Skeletal muscle tissue (tissue), 4 donors: Measurements from ENCODE around the gene C1orf35. TPM values are rescaled to one million over a fixed set of nuclear protein-coding genes. Genes with fewer than 3 reads are reported as not detected.
A peak's percentile ranks its signal among the peaks of the same experiment; 100 is the strongest.

Experiments used
- H3K27ac ChIP-seq: one replicate; pipeline ENCODE4 v1.7.0; 2013; ENCODE audit warnings: mild to moderate bottlenecking, low read depth, low read length, inconsistent platforms
- H3K27me3 ChIP-seq, 3 donors: one replicate each; pipeline ENCODE4 v1.7.0; 2013; ENCODE audit warnings: low read length in 3 of 3; ENCODE audit not compliant: control insufficient read depth in 3 of 3, insufficient read depth in 3 of 3
- H3K36me3 ChIP-seq, 3 donors: one replicate each; pipeline ENCODE4 v1.7.0; 2013; ENCODE audit warnings: low read length in 3 of 3; ENCODE audit not compliant: control insufficient read depth in 3 of 3, insufficient read depth in 3 of 3
- H3K4me1 ChIP-seq, 3 donors: one replicate each; pipeline ENCODE4 v1.7.0; 2013; ENCODE audit warnings: low read length in 3 of 3, mild to moderate bottlenecking in 3 of 3; ENCODE audit not compliant: control insufficient read depth in 3 of 3, insufficient read depth in 3 of 3
- H3K4me3 ChIP-seq, 3 donors: one replicate each; pipeline ENCODE4 v1.7.0; 2013; ENCODE audit warnings: low read length in 3 of 3
- H3K9ac ChIP-seq, 3 donors: one replicate each; pipeline ENCODE4 v1.7.0; 2013; ENCODE audit warnings: low read length in 3 of 3, mild to moderate bottlenecking in 3 of 3, moderate library complexity in 2 of 3, low read depth in 1 of 3
- H3K9me3 ChIP-seq, 3 donors: one replicate each; pipeline ENCODE4 v1.7.0; 2013; ENCODE audit warnings: low read length in 3 of 3; ENCODE audit not compliant: control insufficient read depth in 3 of 3
- total RNA-seq: library from RNA; depleted of rRNA; stranded (reverse); fragments of >200 nt; gene quantifications from one replicate; pipeline ENCODE4 v1.2.3, GENCODE V29; 2014
- donor health status: Osteomylitis.

The C1orf35 gene
- total RNA-seq, 1 donor from 2014 or later = 4.7 TPM

- Histone ChIP-seq H3K27me3 (no peaks in the 10 kb centered on the region), H3K4me3 (no peak overlapping the region), H3K4me1 (peaks cover 38 to 54% (median 42%) of the 10 kb centered on the region in 3 donors), H3K9me3 (no peaks in the 10 kb centered on the region), H3K27ac (no peak overlapping the region), H3K9ac (peak overlapping the region in 2 of 3 donors; percentile 33 to 95), H3K36me3 (peaks cover 20 to 21% (median 20%) of the 10 kb centered on the region in 3 donors)
Observed at GRCh38 chr1:228142701-228143136, 39.6 kb upstream of the C1orf35 start.

GRCh38 chr1:228142155-228142691 lies 39.1 kb upstream of the C1orf35 start:
- peak overlapping the region; percentile 96 for H3K27ac ChIP-seq
- H3K4me3 ChIP-seq = peak overlapping the region; percentile 88 to 94 (median 94)
- H3K9ac ChIP-seq = peak overlapping the region; percentile 92 to 99 (median 95)
- H3K4me1 ChIP-seq = peaks cover 38 to 54% (median 42%) of the 10 kb centered on the region in 3 donors
- no peaks in the 10 kb centered on the region for H3K27me3 ChIP-seq
- no peaks in the 10 kb centered on the region for H3K9me3 ChIP-seq
- peaks cover 16% of the 10 kb centered on the region in 3 donors for H3K36me3 ChIP-seq

- Histone ChIP-seq H3K36me3 (peaks cover 8 to 9% (median 9%) of the 10 kb centered on the region in 3 donors), H3K9ac (peak overlapping the region; percentile 92 to 99 (median 95)), H3K27me3 (no peaks in the 10 kb centered on the region), H3K4me1 (peaks cover 38 to 54% (median 42%) of the 10 kb centered on the region in 3 donors), H3K4me3 (peak overlapping the region; percentile 88 to 94 (median 94)), H3K27ac (peak overlapping the region; percentile 96), H3K9me3 (no peaks in the 10 kb centered on the region)
Observed at GRCh38 chr1:228141226-228142044, 38.3 kb upstream of the C1orf35 start.

GRCh38 chr1:228140724-228141225 lies 37.6 kb upstream of the C1orf35 start:
- H3K36me3 ChIP-seq = peaks cover 4 to 5% (median 5%) of the 10 kb centered on the region in 3 donors
- H3K4me1 ChIP-seq = peaks cover 38 to 54% (median 42%) of the 10 kb centered on the region in 3 donors
- no peaks in the 10 kb centered on the region for H3K27me3 ChIP-seq
- H3K4me3 ChIP-seq = peak overlapping the region; percentile 88 to 94 (median 94)
- no peaks in the 10 kb centered on the region for H3K9me3 ChIP-seq
- peak overlapping the region; percentile 96 for H3K27ac ChIP-seq
- H3K9ac ChIP-seq = peak overlapping the region; percentile 92 to 99 (median 95)

- Histone ChIP-seq H3K27ac (peak within 1 kb of the TSS; percentile 96), H3K27me3 (no peaks in the 10 kb centered on the region), H3K36me3 (no peaks in the 10 kb centered on the region), H3K9me3 (no peaks in the 10 kb centered on the region), H3K4me3 (peak within 1 kb of the TSS; percentile 88 to 94 (median 94)), H3K4me1 (peaks cover 38 to 51% (median 42%) of the 10 kb centered on the region in 3 donors), H3K9ac (peak within 1 kb of the TSS; percentile 92 to 99 (median 95))
Observed at GRCh38 chr1:228139931-228140723, 37.0 kb upstream of the C1orf35 start, which contains the start of gene GUK1. Gene GUK1 (plus strand): TSS chr1:228140279. CDS start chr1:228140303, 24 bp downstream.

- peak overlapping the region; percentile 65 to 99 (median 95) for H3K9ac ChIP-seq
- peak overlapping the region; percentile 88 to 94 (median 94) for H3K4me3 ChIP-seq
- peak overlapping the region; percentile 96 for H3K27ac ChIP-seq
- no peaks in the 10 kb centered on the region for H3K36me3 ChIP-seq
- peaks cover 38 to 48% (median 40%) of the 10 kb centered on the region in 3 donors for H3K4me1 ChIP-seq
- peaks cover 0 to 4% (median 0%) of the 10 kb centered on the region in 3 donors for H3K27me3 ChIP-seq
- H3K9me3 ChIP-seq = no peaks in the 10 kb centered on the region
Observed at GRCh38 chr1:228139406-228139930, 36.3 kb upstream of the C1orf35 start.

- H3K27ac ChIP-seq = no peak overlapping the region
- no peaks in the 10 kb centered on the region for H3K9me3 ChIP-seq
- peaks cover 14 to 22% (median 15%) of the 10 kb centered on the region in 3 donors for H3K4me1 ChIP-seq
- H3K9ac ChIP-seq = no peak overlapping the region
- H3K4me3 ChIP-seq = no peak overlapping the region
- H3K36me3 ChIP-seq = no peaks in the 10 kb centered on the region
- H3K27me3 ChIP-seq = peaks cover 0 to 4% (median 0%) of the 10 kb centered on the region in 3 donors
Observed at GRCh38 chr1:228136901-228137300, 33.8 kb upstream of the C1orf35 start.

- H3K4me1 ChIP-seq = peaks cover 5 to 6% (median 6%) of the 10 kb centered on the region in 3 donors
- H3K27ac ChIP-seq = no peak overlapping the region
- H3K36me3 ChIP-seq = no peaks in the 10 kb centered on the region
- no peak overlapping the region for H3K4me3 ChIP-seq
- no peak overlapping the region for H3K9ac ChIP-seq
- H3K27me3 ChIP-seq = peaks cover 0 to 4% (median 0%) of the 10 kb centered on the region in 3 donors
- no peaks in the 10 kb centered on the region for H3K9me3 ChIP-seq
Observed at GRCh38 chr1:228134591-228134990, 31.5 kb upstream of the C1orf35 start.

- H3K9me3 ChIP-seq = no peaks in the 10 kb centered on the region
- no peaks in the 10 kb centered on the region for H3K36me3 ChIP-seq
- H3K27ac ChIP-seq = no peak overlapping the region
- peaks cover 0 to 4% (median 0%) of the 10 kb centered on the region in 3 donors for H3K27me3 ChIP-seq
- H3K9ac ChIP-seq = no peak overlapping the region
- H3K4me3 ChIP-seq = no peak overlapping the region
- peaks cover 4 to 5% (median 4%) of the 10 kb centered on the region in 3 donors for H3K4me1 ChIP-seq
Observed at GRCh38 chr1:228131766-228132165, 28.6 kb upstream of the C1orf35 start.
